ENCODE measurements around the gene COG7.
"Not testable (repeated sequence)": the region's sequence is repeated elsewhere in the genome, so short reads cannot be mapped to it uniquely, and the experiment has no call there.

Gene COG7

GRCh38 chr16:23409522-23409921 is 43.5 kb downstream of the COG7 start:
- no peak for DNase-seq (ENCODE audit: low read depth)

DNA sequence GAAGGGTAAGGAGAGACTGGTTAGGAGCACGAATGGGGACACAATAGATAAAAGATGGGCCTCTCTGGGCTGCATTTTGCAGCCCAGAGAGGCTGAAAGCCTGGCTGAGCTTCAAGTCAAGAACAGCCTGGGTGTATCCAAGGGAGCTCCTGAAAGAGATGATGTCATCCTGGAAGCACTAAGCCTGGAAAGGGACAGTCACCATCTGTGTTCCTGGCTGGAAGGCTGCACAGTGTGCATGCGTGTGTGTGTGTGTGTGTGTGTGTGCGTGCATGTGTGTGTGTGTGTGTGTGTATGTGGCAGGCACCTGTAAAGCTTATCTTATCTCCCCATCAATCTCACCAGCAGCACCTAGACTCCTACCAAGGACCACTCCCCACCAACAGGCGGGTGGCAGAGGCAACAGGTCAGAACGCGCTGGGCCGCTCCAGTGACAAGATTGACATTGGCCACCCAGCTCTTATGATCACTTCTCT is 44.1 kb downstream of the COG7 start:
- DNase-seq (ENCODE audit: low read depth) = no peak

GRCh38 chr16:23408242-23408822 is 44.7 kb downstream of the COG7 start:
- DNase-seq (ENCODE audit: low read depth) = no peak

GRCh38 chr16:23407436-23408127 is 45.4 kb downstream of the COG7 start:
- no peak for DNase-seq (ENCODE audit: low read depth)

DNA sequence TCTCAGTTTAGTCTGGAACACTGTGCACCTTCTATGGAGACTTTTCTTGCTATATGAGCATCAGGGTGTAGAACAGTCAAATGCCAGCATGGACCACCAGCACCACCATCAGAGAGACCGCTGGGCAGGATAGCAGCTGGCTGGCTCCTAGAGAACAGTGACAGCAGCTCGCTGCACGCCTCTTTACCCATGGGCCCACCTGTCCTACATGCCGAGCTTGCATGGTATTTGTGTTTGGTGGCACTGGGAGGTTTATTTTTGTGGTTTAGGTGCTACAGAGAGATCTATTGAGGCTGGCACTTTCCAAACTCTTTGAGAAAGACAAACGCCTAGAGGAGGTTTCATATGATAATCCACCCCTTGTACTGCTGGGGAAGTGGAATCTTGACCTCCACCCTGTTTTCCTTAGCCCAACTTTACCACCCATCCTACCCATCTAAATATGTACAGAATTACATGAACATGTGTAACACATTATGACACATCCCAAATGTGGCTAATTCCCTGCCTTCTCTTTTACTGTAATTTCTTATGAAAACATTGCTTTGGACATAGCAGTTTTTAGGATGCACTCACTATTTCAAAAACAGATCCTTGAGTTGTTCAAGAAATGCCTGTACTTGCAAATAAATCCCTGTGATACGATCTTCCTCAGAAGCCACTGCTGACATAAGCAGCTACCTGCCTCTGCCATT is 46.3 kb downstream of the COG7 start:
- no peak for DNase-seq (ENCODE audit: low read depth)

DNA sequence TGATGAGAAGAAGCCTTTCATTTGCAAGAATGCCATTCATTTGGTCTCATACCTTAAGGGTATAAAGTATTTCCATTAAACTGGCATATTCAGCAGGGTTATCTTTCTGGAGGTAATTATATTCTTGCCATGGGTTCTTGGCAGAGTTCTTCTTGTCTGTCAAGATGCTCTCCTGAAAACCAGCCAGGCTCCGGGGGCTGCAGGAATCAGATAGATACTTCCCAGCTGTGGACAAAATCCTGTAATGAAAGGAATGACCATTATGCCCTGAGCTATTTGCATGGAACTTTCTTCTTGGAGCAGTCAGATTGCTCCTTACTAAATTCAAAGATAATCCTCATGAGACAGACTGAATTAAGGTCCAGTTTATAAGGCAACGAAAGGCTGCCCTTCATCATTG is 47.0 kb downstream of the COG7 start:
- no peak for DNase-seq (ENCODE audit: low read depth)

DNA sequence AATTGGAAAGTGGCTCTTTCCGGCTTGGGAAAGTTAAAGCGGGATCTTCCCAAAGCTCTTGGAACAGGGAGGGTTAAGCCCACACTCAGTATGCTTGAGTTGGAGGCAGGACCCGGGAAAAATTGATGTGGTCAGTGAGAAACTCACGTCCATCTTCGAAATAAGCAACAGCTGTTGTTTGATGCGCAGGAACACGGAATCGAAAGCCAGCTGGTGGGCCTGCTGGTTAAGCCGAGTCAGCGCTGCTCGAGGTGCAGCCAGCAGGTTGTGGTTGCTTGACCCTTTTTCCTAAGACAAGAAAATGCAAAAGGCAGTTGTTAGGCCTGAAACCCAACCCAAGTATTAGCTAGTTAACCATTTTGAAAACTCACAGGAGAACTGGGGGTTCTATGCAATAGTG is 49.4 kb downstream of the COG7 start:
- no peak for DNase-seq (ENCODE audit: low read depth)

GRCh38 chr16:23402100-23402499 is 50.9 kb downstream of the COG7 start:
- DNase-seq (ENCODE audit: low read depth) = no peak

GRCh38 chr16:23401139-23401538 is 51.9 kb downstream of the COG7 start:
- DNase-seq (ENCODE audit: low read depth) = no peak

DNA sequence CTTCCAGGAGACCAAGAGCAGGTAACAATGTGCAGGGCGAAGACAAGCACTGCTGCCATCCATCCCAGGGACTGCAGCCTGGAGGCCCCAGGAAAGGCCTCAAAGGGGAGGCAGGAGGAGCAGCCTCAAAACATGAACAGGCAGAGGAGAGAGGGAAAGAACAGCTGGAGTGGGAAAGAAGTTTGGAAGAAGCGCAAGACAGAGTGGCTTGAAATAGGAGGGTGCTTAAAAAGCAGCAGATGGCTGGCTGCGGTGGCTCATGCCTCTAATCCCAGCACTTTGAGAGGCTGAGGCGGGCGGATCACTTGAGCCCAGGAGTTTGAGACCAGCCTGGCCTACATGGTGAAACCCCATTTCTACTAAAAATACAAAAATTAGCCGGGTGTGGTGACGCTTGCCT is 52.5 kb downstream of the COG7 start:
- DNase-seq (ENCODE audit: low read depth) = not testable (repeated sequence)

DNA sequence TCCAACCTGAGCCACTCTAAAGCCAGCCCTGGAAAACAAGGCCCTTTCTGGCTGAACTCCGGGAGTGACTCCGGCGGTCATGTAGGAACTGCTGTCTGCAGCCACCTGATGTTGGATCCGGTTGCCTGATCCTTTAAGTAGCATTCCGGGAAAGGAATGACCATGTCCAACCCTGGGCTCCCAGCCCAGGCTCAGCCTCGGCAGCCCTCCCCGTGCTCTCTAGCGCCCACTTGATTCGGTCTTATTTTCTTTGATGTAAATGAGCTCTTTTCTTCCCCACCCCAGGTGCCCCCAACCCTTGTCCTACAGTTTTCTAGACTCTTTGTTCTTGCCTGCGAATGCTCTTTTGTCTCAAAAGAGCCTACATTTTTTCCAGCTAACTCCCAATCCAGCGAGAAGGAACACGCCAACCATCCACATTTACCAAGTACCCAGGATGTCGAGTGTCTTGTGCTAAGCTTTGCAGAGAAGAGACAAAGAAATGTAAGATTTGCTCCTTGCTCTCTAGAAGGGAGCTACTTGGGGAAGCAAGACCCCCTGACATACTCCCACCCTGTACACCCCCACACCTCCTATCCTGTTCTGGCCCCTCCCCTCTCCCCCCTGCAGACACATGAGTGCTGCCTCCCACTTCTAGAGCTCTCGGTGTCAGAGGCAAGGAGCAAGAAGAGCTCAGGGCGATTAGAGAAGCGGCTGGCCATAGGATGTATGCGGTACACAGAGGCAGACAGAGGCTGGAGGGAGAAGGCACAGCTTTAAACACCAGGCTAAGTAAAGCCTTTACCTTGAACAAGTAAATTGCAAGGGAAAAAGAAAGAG is 53.8 kb downstream of the COG7 start:
- DNase-seq (ENCODE audit: low read depth) = no peak

DNA sequence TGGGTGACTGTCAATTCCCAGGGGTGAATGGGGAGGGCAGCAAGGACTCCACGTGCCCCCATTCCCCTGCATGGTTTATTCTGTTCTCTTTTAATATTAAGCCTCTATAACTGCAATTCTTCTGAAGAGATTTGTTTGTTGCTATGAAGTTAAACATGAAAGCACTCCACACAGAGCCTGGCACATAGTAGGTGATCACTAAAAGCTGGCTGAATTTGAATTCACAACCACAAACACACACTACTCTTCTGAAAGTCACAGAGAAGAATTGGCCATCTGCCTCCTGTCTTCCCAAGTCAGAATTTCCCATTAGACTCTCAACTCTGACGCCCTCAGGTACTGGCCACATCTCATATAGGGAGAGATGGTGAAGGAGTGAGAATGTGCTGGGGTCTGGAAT is 55.5 kb downstream of the COG7 start:
- DNase-seq (ENCODE audit: low read depth) = no peak

DNA sequence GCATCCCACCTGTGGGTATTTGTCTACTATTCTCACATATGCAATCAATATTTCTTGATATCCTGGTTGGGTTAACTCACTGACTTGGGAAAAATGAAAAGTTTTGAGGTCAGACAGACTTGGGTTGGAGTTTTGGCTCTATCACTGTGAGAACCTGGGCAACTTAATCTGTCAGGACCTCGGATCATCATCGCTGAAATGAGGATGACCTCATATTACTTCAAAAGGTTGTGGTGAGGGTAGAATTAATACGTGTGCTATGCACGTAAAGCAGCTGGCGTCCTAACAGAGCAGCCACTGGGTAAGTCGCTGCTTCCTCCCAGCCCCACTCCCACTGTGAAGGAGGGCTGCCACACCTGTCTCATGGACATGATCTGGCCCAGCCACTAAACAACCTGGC is 57.3 kb downstream of the COG7 start:
- no peak for DNase-seq (ENCODE audit: low read depth)

- DNase-seq (ENCODE audit: low read depth) = no peak
These were observed 58.7 kb downstream of the COG7 start for GRCh38 chr16:23394141-23394831.

DNA sequence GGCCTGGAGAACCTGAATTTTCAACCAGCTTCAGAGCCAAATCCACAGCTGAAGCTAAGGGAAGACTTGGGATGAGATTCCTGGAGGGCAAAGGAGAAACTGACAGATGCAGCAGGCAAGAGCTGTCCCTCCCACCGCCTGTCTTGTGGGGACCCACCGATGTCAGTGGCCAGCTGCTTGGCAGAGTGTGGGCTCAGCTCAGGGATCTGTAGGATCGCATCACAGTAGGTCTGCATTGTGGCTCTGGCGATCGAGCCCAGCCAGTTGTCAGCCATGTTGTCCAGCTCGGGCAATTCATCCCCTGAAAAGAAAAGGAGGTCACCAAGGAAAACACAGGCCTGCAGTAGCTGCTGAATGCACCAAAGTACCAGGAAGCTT is 60.8 kb downstream of the COG7 start:
- DNase-seq (ENCODE audit: low read depth) = no peak

DNA sequence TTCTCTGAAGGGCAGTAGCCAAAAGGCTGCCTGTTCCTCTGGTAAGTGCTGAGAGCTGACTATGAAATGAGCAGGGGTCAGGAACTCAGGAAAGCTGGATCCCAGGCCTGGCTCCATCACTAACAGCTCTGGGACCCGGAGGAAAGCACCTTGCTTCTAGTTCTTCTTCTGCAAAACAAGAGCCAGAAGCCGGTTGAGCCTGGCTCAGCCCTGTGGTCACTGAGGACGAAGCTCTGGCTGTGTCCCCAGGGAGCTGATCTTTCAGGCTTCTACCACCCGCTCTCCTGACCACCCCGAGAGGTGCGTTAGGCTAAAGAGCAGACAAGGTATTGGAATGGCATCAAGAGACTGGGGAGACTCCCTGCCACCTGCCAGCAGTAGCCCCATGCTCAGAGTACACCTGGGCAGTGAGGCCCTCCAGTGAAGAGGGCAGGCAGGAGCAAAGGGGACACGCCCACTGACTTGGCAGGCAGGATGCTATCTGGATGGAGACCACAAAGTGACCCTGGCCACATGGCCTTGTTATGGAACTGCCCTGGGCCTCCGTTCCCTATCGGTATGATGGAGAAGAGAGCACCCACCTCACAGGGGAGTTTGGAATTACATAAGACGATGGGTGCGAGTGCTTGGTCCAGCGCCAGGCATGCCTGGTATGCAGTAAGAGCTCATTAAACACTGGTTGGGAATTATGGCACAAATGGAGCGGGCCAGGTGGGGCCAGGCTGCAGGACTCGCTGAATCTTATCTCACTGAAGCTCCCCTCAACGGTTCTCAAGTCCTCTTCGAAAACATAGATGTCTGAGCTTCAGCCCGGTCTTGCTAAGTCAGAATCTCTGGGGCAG is 61.4 kb downstream of the COG7 start:
- DNase-seq (ENCODE audit: low read depth) = no peak

- not testable (repeated sequence) for DNase-seq (ENCODE audit: low read depth)
These were observed 63.1 kb downstream of the COG7 start for GRCh38 chr16:23389936-23390335.

DNA sequence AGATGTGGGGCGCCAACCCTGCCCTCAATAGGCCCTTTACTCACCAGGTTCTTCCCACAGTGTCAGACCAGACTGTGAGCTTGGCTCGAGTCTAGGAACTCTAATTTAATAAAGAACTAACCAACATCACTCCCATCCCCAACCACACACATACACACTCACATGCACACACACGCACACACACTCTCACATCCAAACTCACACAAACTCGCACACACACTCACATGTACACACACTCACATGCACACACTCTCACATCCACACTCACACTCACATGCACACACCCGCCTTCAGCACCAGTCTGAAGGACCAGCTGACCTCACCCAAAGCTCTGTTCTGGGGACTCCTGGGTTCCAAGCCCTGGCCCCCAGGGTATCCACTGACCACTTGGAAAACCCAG is 63.8 kb downstream of the COG7 start:
- no peak for DNase-seq (ENCODE audit: low read depth)

DNA sequence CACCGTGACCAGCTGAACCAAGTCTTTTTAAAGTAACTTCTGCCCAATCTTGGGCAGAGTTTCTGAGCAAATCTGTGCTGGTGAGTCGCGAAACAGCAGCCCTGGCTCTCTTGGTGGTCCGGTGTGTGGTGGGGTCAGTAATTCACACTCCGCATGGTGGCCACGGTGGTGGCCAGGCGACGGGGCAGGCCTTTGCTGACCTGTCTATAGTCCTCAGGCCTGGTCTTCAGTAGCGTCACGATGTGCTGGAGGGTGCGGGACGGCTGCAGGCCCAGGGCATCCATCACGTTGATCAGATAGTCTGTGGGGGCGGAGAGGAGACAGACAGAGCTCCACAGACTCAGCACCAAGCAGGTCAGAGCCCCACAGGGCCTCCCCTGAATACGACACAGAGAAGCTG is 64.2 kb downstream of the COG7 start:
- no peak for DNase-seq (ENCODE audit: low read depth)

DNA sequence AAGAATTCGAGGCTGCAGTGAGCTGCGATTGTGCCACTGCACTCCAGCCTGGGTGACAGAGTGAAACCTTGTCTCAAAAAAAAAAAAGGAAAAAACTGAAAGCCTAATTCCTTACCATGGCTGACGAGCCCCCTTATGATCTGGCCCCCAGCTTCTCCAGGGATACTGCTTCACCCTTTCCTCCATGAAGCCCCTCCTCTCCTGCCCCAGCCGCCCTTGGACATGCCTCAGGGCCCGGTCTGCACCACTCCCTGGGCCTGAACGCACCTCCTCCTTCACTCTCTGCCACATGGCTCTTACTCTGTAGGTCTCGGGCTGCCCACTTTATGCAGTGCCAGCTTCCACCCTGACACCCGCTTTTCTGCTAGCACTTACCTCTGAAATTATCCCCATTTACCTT is 65.3 kb downstream of the COG7 start:
- no peak for DNase-seq (ENCODE audit: low read depth)

DNA sequence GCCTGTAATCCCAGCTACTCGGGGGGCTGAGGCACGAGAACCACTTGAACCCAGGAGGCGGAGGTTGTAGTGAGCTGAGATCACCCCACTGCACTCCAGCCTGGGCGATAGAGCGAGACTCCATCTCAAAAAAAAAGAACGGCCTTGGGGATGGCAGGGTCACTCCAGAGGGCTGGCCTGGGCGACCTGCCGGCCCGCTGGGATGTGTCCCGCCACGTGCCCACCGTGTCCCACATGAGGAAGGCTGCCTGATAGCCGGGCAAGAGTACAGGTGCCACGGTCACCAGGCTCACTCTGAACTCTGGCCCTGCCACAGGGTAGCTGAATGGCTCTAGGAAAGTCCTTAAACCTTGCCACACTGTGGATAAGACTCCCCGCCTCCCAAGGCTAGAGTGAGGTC is 67.5 kb downstream of the COG7 start:
- DNase-seq (ENCODE audit: low read depth) = no peak

All from CMK (cell line).